SIG-M5 treated with dmso at 0.1 percent for 504 hours (cell line): ENCODE results near the gene SLC6A8.
"Not testable (repeated sequence)": the region's sequence is repeated elsewhere in the genome, so short reads cannot be mapped to it uniquely, and the experiment has no call there.

Experiments used
- DNase-seq: peaks from one replicate; lab custom pipeline; 2025; ENCODE audit not compliant: unreplicated experiment; lab: John Stamatoyannopoulos, UW

SLC6A8 gene

GRCh38 chrX:153671589-153672530 lies 15.9 kb upstream of the SLC6A8 start:
- no peak for DNase-seq

DNA sequence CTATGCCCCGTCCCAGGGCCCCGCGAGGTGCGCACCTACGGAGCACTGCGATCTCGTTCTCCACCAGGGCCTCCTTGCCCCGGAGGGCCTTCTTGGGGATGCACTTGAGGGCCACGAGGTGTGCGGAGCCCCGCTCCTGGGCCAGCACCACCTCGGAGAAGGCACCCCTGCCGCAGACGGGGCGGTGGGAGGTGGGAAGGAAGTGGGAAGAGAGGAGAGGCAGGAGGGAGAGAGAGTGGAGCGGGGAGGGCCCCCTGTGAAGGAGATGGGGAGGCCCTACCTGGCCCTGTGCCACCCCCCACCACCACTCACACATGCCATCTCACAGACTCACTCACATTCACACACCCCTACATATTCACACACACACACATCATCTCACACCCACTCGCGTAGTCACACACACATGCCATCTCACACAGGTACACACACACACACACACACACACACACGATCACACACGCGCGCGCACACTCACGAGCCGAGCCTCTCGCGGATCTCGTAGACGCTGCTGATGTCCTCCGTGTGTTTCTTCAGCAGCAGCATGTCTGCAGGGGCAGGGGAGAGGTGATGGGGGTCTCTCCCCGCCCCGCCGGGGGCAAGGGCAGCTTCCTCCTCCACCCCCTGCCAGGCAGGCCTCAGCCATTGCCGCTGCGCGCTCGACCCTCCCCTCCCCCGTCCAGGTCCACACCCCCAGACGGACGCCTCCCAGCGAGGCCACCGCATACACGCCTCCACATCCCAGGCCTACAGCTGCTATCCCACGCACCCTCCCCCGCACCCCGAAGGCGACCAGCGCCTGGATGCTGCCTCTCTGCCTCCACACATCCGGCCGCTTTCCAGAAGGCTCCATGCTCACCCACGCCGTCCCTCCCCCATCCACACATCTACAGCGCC lies 14.9 kb upstream of the SLC6A8 start:
- DNase-seq = no peak

GRCh38 chrX:153673428-153674218 lies 14.1 kb upstream of the SLC6A8 start, which contains the start of gene PNCK:
PNCK (minus strand) TSS chrX:153673813; CDS start chrX:153673076, 737 bp downstream.
- no peak for DNase-seq

DNA sequence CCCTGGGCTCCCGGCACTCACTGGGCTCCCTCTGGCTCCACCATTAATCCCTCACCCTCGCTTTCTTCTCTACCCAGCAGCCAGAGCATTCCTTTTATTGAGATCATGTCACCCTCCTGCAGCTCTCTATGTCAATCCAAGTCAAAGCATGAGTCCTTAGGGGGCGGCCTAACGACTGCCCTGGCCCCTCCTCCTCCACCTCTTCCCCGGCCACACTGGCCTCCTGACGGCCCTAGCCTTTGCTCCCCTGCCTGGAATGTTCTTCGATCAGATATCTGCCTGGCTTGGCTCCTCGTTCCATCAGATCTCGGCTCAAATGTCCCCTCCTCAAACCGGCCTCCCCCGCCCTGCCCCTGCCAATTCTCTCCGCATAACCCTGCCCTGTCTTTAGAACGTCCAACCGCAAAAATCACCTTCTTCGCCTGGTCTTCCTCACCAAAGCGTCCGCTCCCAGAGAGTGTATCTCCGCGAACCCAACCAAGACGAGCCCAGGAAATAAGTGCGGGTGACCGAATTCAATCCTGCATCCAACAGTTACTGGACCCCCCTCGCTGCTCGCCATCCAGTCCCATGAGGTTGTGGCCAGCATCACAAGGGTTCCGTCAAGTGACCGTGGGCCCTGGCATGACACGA lies 13.4 kb upstream of the SLC6A8 start:
- DNase-seq = no peak

DNA sequence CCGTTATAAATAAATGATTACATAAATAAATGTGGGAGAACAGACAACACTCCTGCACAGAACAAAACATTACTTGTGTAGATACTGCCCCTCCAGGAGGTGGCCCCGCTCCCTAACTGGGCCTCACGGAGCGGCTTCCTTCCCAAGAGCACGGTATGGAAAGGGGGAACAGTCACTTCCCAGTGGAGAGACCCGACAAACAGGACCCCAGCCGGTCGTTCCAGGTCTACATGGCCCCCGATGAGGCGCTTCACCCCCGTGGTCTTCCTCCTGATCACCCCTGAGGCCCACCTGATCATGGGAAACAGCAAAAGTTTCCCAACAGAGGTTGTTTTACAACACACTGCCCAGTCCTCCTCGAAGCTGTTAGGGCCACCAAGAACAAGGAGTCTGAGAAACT lies 6.6 kb upstream of the SLC6A8 start:
- DNase-seq = no peak

DNA sequence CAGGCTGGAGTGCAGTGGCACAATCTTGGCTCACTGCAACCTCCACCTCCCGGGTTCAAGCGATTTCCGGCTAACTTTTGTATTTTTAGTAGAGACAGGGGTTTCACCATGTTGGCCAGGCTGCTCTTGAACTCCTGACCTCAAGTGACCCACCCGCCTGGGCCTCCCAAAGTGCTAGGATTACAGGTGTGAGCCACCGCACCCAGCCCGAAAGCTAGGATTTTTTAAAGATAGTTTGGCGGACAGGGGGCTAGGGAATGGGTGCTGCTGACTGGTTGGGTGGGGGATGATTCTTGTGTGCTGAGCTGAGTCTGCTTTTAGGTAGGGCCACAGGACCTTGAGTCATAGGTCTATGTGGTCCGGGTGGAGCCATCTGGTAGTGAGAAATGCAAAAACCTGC lies 4.2 kb upstream of the SLC6A8 start:
- DNase-seq = not testable (repeated sequence)

DNA sequence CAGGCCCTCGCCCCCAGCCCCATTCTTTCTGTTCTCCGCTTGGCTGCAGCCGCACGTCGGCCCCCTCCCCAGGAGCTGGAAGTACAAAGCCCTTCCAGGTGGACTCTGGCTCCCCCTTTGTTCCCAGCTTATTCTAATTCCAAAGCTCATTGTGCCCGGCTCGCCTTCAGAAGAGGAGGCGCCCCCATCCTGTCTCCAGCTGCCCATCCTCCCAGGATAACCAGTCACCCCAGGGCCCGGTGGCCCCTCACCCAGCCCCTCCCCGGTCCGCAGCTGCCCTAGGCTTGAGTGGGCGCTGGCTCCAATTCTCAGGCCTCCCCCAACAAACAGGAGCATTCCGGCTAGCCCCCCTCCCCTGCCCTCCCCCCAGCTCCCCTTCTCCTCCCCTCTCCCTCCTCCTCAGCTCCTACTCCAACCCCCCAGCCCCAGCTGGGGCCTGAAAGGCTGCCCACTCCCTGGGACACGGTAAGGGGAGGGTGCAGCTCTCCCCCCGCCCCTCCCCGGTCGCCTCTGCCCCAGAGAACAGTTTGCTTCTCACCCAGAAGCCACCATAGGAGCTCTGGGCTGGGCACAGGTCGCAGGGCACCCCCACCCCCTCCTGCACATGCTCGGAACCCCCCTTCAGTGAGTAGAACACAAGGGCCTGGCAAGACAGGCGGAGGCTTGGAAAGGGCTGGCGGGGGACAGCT lies 3.1 kb upstream of the SLC6A8 start:
- no peak for DNase-seq

DNA sequence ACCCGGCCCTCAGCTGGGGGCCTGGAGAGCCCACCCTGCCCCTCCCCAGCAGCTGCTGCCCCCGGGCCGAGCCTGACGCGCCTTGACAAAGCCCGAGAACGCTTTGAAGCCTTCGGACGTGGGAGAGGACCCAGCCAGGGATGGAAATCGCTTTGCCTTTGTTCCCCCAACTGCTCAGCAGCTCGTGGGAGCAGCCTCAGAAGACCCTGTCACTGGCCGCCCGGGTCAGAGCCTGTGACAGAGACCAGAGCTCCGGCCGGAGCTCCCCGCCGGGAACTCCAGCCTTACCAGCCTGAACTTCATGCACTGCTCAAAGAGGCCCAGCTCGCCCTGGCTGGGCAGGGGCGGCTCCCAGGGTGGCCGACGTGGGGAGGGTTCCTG lies 2.6 kb upstream of the SLC6A8 start:
- DNase-seq = no peak

GRCh38 chrX:153685751-153686696 lies 1.7 kb upstream of the SLC6A8 start:
- DNase-seq = peak; percentile 4

GRCh38 chrX:153686711-153687110 lies 1.0 kb upstream of the SLC6A8 start:
- no peak for DNase-seq

- DNase-seq = no peak
These were observed 345 bp downstream of the SLC6A8 start for GRCh38 chrX:153688071-153688470.

- DNase-seq = no peak
These were observed 780 bp downstream of the SLC6A8 start for GRCh38 chrX:153688506-153688905.

- DNase-seq = no peak
These were observed 1.3 kb downstream of the SLC6A8 start for GRCh38 chrX:153688911-153689590.

DNA sequence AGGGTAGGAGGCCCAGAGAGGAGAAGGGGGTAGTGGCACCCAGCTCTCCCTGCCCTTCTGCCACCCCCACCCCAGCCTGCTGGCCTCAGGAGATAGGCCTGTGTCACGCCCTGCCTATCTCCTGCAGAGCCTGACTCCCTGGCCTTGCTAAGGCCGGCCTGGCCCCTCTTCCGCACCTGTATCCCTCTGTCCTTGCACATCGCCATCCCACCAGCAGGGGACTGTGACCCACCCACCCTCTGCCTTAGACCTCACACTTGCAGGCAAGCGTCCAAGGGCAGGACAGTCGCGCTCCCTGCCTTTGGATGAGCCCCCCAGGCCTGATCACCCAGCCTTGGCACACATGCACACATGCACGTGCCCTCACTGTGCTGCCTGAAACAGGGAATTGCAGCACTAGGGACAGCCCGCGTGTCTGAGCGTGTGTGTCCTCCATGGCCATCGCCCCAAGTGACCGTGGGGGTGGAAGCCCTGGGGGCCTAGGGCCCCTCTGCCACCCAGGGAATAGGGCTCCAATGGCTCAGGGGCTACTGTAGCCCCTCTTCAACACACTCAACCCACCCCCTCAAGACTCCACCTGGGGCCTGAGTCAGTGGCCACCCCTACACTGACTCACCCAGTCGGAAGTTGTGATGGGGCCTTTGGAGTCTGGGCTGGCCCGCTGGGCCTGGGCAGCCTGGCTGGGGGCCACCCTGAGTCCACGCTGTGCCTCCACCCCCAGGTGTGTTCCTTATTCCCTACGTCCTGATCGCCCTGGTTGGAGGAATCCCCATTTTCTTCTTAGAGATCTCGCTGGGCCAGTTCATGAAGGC lies 2.1 kb downstream of the SLC6A8 start:
- no peak for DNase-seq

DNA sequence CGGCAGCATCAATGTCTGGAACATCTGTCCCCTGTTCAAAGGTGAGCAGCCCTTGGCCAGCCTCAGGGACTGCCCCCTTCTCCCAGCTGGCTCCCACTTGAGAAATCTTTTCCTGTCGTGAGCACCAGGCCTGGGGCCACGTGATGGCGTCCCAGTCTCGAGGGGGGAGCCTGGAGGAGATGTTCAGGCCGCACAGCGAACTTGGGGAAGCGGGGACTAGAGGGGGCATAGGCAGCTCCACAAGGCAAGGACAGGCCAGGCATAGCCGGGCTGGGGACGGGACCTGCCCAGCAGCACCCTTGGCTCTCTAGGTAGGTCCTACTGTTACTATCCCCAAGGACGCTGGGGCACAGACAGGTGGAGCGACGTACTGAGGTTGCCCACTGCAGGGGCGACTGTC lies 2.7 kb downstream of the SLC6A8 start:
- DNase-seq = no peak

DNA sequence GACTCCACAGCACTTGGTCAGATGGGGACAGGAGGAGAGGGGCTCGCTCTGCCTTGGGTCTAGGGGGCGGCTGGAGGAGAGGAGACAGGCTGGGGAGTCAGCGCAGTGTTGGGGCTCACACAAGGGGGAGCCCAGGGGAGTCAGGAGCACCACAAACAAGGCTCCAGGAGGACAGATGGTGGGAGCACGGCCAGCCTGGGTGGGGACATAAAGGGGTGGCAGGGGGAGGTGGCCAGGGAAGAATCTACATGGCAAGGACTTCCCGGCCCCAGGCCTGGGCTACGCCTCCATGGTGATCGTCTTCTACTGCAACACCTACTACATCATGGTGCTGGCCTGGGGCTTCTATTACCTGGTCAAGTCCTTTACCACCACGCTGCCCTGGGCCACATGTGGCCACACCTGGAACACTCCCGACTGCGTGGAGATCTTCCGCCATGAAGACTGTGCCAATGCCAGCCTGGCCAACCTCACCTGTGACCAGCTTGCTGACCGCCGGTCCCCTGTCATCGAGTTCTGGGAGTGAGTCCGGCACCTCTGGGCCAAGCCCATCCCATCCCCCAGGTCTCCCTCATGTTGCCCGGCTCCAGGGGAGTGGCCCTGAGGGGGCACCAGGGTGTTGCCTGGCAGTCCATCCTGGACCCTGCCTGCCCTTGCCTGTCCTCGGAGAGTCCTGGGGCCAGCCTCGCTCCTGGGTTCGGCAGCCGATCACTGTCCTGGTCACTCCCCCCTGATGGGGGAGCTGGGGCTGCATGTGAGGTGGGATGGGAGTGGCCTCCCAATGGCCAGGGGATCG lies 3.5 kb downstream of the SLC6A8 start:
- not testable (repeated sequence) for DNase-seq

DNA sequence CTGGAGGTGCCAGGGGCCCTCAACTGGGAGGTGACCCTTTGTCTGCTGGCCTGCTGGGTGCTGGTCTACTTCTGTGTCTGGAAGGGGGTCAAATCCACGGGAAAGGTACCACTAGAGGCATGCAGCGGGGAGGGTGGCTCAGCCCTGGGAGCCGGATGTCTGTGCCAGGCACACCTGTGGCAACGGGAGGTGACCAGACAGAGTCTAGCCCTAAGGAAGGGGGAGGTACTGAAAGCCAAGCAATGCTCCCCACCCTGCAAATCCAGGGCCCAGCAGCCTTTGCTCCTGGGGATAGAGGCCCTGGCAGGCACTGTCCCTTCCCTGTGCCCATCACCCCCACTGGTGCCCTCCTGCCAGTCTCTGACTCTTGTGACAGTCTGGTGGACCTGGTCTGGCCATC lies 4.3 kb downstream of the SLC6A8 start:
- no peak for DNase-seq
